H9 (cell line): ENCODE results near the gene DLX5. TPM values are rescaled to one million over a fixed set of nuclear protein-coding genes. Genes with fewer than 3 reads are reported as not detected.

Experiments
- DNase-seq: peaks from one replicate; pipeline ENCODE4 v3.0.0-alpha.2; 2017
- H2AFZ ChIP-seq: one replicate; pipeline ENCODE4 v1.6.1; 2013; ENCODE audit warnings: mild to moderate bottlenecking, low read length, control low read depth, moderate library complexity
- H2AK5ac ChIP-seq: 2 replicates; pipeline ENCODE4 v1.6.1; 2013; ENCODE audit warnings: low read length, control low read depth, mixed read lengths; ENCODE audit not compliant: insufficient read length
- H2BK120ac ChIP-seq: one replicate; pipeline ENCODE4 v1.6.1; 2013; ENCODE audit warnings: low read depth, mild to moderate bottlenecking, low read length, control low read depth, inconsistent platforms; ENCODE audit not compliant: poor library complexity, severe bottlenecking
- H2BK12ac ChIP-seq: 2 replicates; pipeline ENCODE4 v1.6.1; 2013; ENCODE audit warnings: low read length, control low read depth, mixed read lengths, low read depth; ENCODE audit not compliant: insufficient read length
- H2BK15ac ChIP-seq: 2 replicates; pipeline ENCODE4 v1.6.1; 2013; ENCODE audit warnings: low read depth, low read length, control low read depth
- H2BK20ac ChIP-seq: one replicate; pipeline ENCODE4 v1.6.1; 2013; ENCODE audit warnings: low read depth, mild to moderate bottlenecking, low read length, control low read depth, inconsistent platforms; ENCODE audit not compliant: poor library complexity, severe bottlenecking
- H2BK5ac ChIP-seq: 2 replicates; pipeline ENCODE4 v1.6.1; 2013; ENCODE audit warnings: low read length, control low read depth, mixed read lengths; ENCODE audit not compliant: insufficient read length
- H3K14ac ChIP-seq: 2 replicates; pipeline ENCODE4 v1.6.1; 2013; ENCODE audit warnings: low read length, control low read depth; ENCODE audit not compliant: insufficient read depth
- H3K18ac ChIP-seq: 2 replicates; pipeline ENCODE4 v1.6.1; 2013; ENCODE audit warnings: low read depth, mild to moderate bottlenecking, mixed read lengths, low read length, control low read depth; ENCODE audit not compliant: insufficient read length
- H3K23ac ChIP-seq: 2 replicates; pipeline ENCODE4 v1.6.1; 2013; ENCODE audit warnings: low read length, control low read depth, mixed read lengths, low read depth; ENCODE audit not compliant: insufficient read length
- H3K23me2 ChIP-seq: 2 replicates; pipeline ENCODE4 v1.6.1; 2013; ENCODE audit warnings: low read depth, mild to moderate bottlenecking, mixed read lengths, low read length, control low read depth; ENCODE audit not compliant: insufficient read length, poor library complexity, severe bottlenecking
- H3K27ac ChIP-seq: 2 replicates; pipeline ENCODE4 v1.5.1; 2013; ENCODE audit warnings: low read length, control low read depth, mixed read lengths, low read depth; ENCODE audit not compliant: insufficient read length
- H3K27me3 ChIP-seq: 2 replicates; pipeline ENCODE4 v1.6.1; 2013; ENCODE audit warnings: low read length, control low read depth, inconsistent platforms; ENCODE audit not compliant: insufficient read depth
- H3K4ac ChIP-seq: 2 replicates; pipeline ENCODE4 v1.6.1; 2013; ENCODE audit warnings: low read depth, mild to moderate bottlenecking, control low read depth, inconsistent platforms, low read length, moderate library complexity
- H3K4me1 ChIP-seq: 2 replicates; pipeline ENCODE4 v1.6.1; 2013; ENCODE audit warnings: low read length, control low read depth, inconsistent platforms; ENCODE audit not compliant: insufficient read depth
- H3K4me2 ChIP-seq: 2 replicates; pipeline ENCODE4 v1.6.1; 2013; ENCODE audit warnings: low read length, control low read depth, mixed read lengths; ENCODE audit not compliant: insufficient read length, insufficient read depth
- H3K56ac ChIP-seq: 2 replicates; pipeline ENCODE4 v1.6.1; 2013; ENCODE audit warnings: low read depth, mild to moderate bottlenecking, mixed read lengths, low read length, control low read depth; ENCODE audit not compliant: insufficient read length
- H3K79me1 ChIP-seq: 2 replicates; pipeline ENCODE4 v1.6.1; 2013; ENCODE audit warnings: low read depth, mild to moderate bottlenecking, moderate library complexity, low read length, control low read depth, inconsistent platforms; ENCODE audit not compliant: insufficient read depth, poor library complexity, severe bottlenecking
- H3K79me2 ChIP-seq: 2 replicates; pipeline ENCODE4 v1.6.1; 2013; ENCODE audit warnings: low read length, control low read depth, inconsistent platforms; ENCODE audit not compliant: insufficient read depth
- H3K9ac ChIP-seq: 2 replicates; pipeline ENCODE4 v1.6.1; 2013; ENCODE audit warnings: low read length, control low read depth, mixed read lengths; ENCODE audit not compliant: insufficient read length; ENCODE audit errors: extremely low read depth
- H3K9me3 ChIP-seq: one replicate; pipeline ENCODE4 v1.6.1; 2013; ENCODE audit warnings: low read depth, low read length, inconsistent platforms; ENCODE audit not compliant: control insufficient read depth
- H3T11ph ChIP-seq: one replicate; pipeline ENCODE4 v1.6.1; 2013; ENCODE audit warnings: mild to moderate bottlenecking, low read length, control low read depth, inconsistent platforms
- H4K20me1 ChIP-seq: one replicate; pipeline ENCODE4 v1.6.1; 2013; ENCODE audit not compliant: control insufficient read depth, insufficient read length, insufficient read depth
- H4K5ac ChIP-seq: 2 replicates; pipeline ENCODE4 v1.6.1; 2013; ENCODE audit warnings: low read depth, mild to moderate bottlenecking, mixed read lengths, low read length, control low read depth; ENCODE audit not compliant: insufficient read length
- H4K8ac ChIP-seq: replicated peaks from 2 replicates; pipeline ENCODE4 v1.6.1; 2013; ENCODE audit warnings: low read length, control low read depth, mixed read lengths, low read depth; ENCODE audit not compliant: insufficient read length
- H4K91ac ChIP-seq: 2 replicates; pipeline ENCODE4 v1.6.1; 2013; ENCODE audit warnings: low read depth, mild to moderate bottlenecking, moderate library complexity, mixed read lengths, low read length, control low read depth; ENCODE audit not compliant: insufficient read length
- H3K27ac Mint-ChIP-seq, 3 experiments: 2 replicates in 2 of 3; 3 replicates in 1 of 3; pipeline ENCODE4 v1.8.0; 2020 to 2021; ENCODE audit warnings: mixed read lengths in 3 of 3, mild to moderate bottlenecking in 1 of 3, moderate library complexity in 1 of 3
- H3K27me3 Mint-ChIP-seq: 2 replicates; pipeline ENCODE4 v1.8.0; 2021; ENCODE audit warnings: low read depth, mild to moderate bottlenecking, moderate library complexity, mixed read lengths
- H3K36me3 Mint-ChIP-seq, 3 experiments: 2 replicates in 2 of 3; 3 replicates in 1 of 3; pipeline ENCODE4 v1.8.0; 2020 to 2021; ENCODE audit warnings: low read depth in 3 of 3, mixed read lengths in 3 of 3; ENCODE audit not compliant: insufficient read depth in 1 of 3
- H3K4me1 Mint-ChIP-seq, 2 experiments: 2 replicates each; pipeline ENCODE4 v1.8.0; 2020; ENCODE audit warnings: mixed read lengths in 2 of 2
- H3K4me3 Mint-ChIP-seq, 2 experiments: 2 replicates in 1 of 2; 3 replicates in 1 of 2; pipeline ENCODE4 v1.8.0; 2020 to 2021; ENCODE audit warnings: mild to moderate bottlenecking in 2 of 2, mixed read lengths in 2 of 2, moderate library complexity in 1 of 2
- H3K9me3 Mint-ChIP-seq, 2 experiments: 2 replicates in 1 of 2; 3 replicates in 1 of 2; pipeline ENCODE4 v1.8.0; 2020; ENCODE audit warnings: mild to moderate bottlenecking in 2 of 2, mixed read lengths in 2 of 2, moderate library complexity in 1 of 2
- CTCF ChIP-seq: fragments of 200-600 bp; sonication (generic); conservative IDR thresholded peaks from 3 replicates; pipeline ENCODE4 v1.8.0; 2021; ENCODE audit warnings: antibody characterized with exemption, mild to moderate bottlenecking
- WGBS: extraction: QIAGEN DNeasy Blood & Tissue Kit; methylation state at CpG from one replicate; pipeline ENCODE4 v1.1.7; 2013; ENCODE audit warnings: missing lambda C conversion rate, low lambda C conversion rate, mixed read lengths; ENCODE audit not compliant: insufficient read length; ENCODE audit errors: extremely low coverage; 5-methylcytosine and 5-hydroxymethylcytosine counted together
- total RNA-seq: library from RNA; stranded (reverse); gene quantifications from 2 replicates; pipeline ENCODE4 v1.2.1, GENCODE V29; 2021

Gene DLX5
- total RNA-seq, 1 experiment from 2014 or later: 0.22 TPM

GRCh38 chr7:97008275-97008917 lies 16.2 kb downstream of the DLX5 start:
- H3K18ac ChIP-seq: no peak overlapping the region
- no peaks in the 10 kb centered on the region for H3K79me2 ChIP-seq
- no peak overlapping the region for H4K91ac ChIP-seq
- peaks cover 5% of the 10 kb centered on the region for H4K20me1 ChIP-seq
- H3K23ac ChIP-seq: no peak overlapping the region
- no peak overlapping the region for H2BK120ac ChIP-seq
- Mint-ChIP-seq H3K9me3 (peaks cover 6 to 13% of the 10 kb centered on the region in 2 experiments; a peak in 4 of 5 replicates), H3K36me3 (no peaks in the 10 kb centered on the region), H3K27ac (no peak overlapping the region), H3K4me1 (peaks cover 17 to 43% of the 10 kb centered on the region in 2 experiments), H3K4me3 (no peak overlapping the region), H3K27me3 (peaks cover 98% of the 10 kb centered on the region)
- DNase-seq: no peak
- no CpG with 5 or more reads among the region's 3 CpGs for WGBS
- H3K56ac ChIP-seq: no peak overlapping the region
- no peaks in the 10 kb centered on the region; the same call in 1 of the 2 replicates for H3K4me1 ChIP-seq
- H3K23me2 ChIP-seq: peaks cover 9% of the 10 kb centered on the region
- no peak overlapping the region for H2BK12ac ChIP-seq
- TF ChIP-seq CTCF: no peak
- H3K79me1 ChIP-seq: no peaks in the 10 kb centered on the region
- no peak overlapping the region for H4K5ac ChIP-seq
- no peak overlapping the region for H3K9ac ChIP-seq
- H2AK5ac ChIP-seq: no peak overlapping the region
- no peak overlapping the region for H3K4me2 ChIP-seq
- no peak overlapping the region for H3T11ph ChIP-seq
- H2AFZ ChIP-seq: no peak overlapping the region
- H2BK20ac ChIP-seq: no peak overlapping the region
- H3K9me3 ChIP-seq: no peaks in the 10 kb centered on the region
- H4K8ac ChIP-seq: no peak overlapping the region
- no peak overlapping the region for H3K27ac ChIP-seq
- no peak overlapping the region for H3K4ac ChIP-seq
- no peak overlapping the region for H2BK5ac ChIP-seq
- H3K27me3 ChIP-seq: peaks cover 85% of the 10 kb centered on the region
- H3K14ac ChIP-seq: no peak overlapping the region
- H2BK15ac ChIP-seq: no peak overlapping the region
